IPS-15b (cell line): ENCODE measurements around the gene TMEM52.
"Not testable (repeated sequence)": the region's sequence is repeated elsewhere in the genome, so short reads cannot be mapped to it uniquely, and the experiment has no call there.

Experiments used
- H3K27me3 ChIP-seq: one replicate; pipeline ENCODE4 v1.6.1; 2013; ENCODE audit warnings: low read length; ENCODE audit not compliant: control insufficient read depth, insufficient read depth
- H3K36me3 ChIP-seq: one replicate; pipeline ENCODE4 v1.6.1; 2013; ENCODE audit warnings: low read length; ENCODE audit not compliant: control insufficient read depth, insufficient read depth
- H3K4me1 ChIP-seq: one replicate; pipeline ENCODE4 v1.6.1; 2013; ENCODE audit warnings: mild to moderate bottlenecking, low read length; ENCODE audit not compliant: control insufficient read depth, insufficient read depth
- H3K4me3 ChIP-seq: one replicate; pipeline ENCODE4 v1.5.1; 2013; ENCODE audit warnings: low read depth, low read length
- H3K9ac ChIP-seq: one replicate; pipeline ENCODE4 v1.6.1; 2013; ENCODE audit warnings: low read depth, mild to moderate bottlenecking, low read length
- H3K9me3 ChIP-seq: one replicate; pipeline ENCODE4 v1.6.1; 2013; ENCODE audit warnings: mild to moderate bottlenecking, low read length; ENCODE audit not compliant: control insufficient read depth, insufficient read depth

Gene TMEM52

DNA sequence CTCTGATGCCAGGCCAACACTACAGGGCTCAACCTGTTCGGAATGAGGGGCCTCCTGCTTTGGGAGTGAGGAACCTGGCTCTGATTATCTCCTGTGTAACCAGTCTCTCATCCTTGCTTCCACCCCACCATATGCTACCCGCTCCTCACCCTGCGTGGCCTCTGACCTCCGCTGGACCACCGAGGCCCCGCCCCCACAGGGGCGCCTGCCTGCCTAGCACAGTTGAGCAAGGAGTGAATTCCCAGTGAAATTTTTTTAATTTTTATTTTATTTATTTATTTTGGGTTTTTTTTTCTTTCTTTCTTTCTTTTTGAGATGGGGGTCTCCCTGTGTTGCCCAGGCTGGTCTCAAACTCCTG is 26.3 kb downstream of the TMEM52 start:
- H3K27me3 ChIP-seq: no peaks in the 10 kb centered on the region
- H3K4me1 ChIP-seq: peaks cover 7% of the 10 kb centered on the region
- H3K9me3 ChIP-seq: no peaks in the 10 kb centered on the region
- H3K36me3 ChIP-seq: no peaks in the 10 kb centered on the region
- H3K9ac ChIP-seq: no peak overlapping the region
- H3K4me3 ChIP-seq: no peak overlapping the region

DNA sequence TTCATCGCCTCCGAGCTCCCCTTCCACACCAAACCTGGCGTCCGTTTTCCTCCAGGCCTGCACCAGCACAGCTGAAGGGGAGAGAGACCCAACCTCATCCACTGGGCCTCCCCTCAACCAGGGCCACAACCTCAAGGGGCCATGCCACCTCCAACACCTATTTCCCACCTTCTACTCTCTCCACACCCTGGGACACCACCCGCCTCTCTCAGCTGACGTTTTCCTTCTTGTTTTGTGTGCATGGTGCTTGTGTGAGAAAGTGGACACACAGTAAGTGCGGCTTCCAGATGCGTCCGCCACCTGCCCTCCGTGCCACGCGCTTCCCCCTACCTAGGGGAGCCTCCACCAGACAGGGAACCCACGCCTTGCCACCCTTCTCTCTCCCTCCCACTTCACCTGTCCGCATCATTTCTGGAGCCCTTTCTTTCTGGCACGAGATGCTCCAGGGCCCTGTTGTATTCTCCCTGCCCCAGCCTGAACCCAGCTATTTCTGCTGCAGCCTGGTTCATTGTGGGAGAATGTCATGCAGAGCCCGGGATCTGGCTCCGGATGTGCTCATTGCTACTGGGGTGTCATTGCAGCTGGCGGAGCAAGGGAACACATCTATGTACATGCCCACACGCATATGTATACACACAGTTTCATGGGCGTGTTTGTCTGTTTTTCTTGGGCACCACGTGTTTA is 26.9 kb downstream of the TMEM52 start:
- Histone ChIP-seq H3K4me1 (peaks cover 7% of the 10 kb centered on the region), H3K36me3 (no peaks in the 10 kb centered on the region), H3K4me3 (peak overlapping the region; percentile 56), H3K9ac (peak overlapping the region; percentile 24), H3K27me3 (no peaks in the 10 kb centered on the region), H3K9me3 (no peaks in the 10 kb centered on the region)

DNA sequence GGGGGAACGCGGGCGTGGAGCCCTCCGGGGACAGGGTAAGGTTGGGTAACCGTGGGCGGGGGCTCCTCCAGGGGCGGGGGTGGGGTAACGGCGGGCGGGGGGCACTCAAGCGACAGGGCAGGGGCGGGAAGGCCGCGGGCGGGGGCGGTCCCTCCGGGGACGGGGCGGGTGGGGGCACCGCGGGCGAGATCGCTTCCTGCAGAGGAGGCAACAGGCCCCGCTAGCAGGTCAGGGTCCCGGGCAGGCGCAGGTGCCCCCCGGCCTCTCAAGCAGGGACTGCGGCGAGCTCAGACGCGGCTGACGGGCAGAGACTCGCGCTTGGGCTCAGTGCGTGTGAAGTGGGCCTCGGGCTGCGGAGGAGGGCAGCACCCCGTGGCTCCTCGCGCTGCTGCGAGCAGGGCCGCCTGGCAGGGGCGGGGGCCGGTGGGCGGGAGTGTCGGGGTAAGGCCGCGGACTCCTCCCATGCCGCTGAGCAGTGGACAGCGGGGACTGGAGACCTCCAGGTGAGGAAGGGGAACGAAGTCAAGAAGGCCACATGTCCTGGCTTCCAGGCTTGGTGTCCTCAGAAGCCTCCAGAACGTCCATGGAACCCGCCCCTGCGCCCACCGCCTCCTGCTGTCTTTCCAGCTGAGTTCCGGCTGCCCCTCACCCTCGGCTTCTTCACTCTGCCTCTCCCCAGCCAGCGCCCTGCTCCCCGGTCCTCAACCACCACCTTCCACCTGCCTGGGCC is 27.6 kb downstream of the TMEM52 start:
- no peaks in the 10 kb centered on the region for H3K27me3 ChIP-seq
- no peaks in the 10 kb centered on the region for H3K36me3 ChIP-seq
- peak overlapping the region; percentile 56 for H3K4me3 ChIP-seq
- H3K4me1 ChIP-seq: peaks cover 7% of the 10 kb centered on the region
- peak overlapping the region; percentile 24 for H3K9ac ChIP-seq
- H3K9me3 ChIP-seq: no peaks in the 10 kb centered on the region

DNA sequence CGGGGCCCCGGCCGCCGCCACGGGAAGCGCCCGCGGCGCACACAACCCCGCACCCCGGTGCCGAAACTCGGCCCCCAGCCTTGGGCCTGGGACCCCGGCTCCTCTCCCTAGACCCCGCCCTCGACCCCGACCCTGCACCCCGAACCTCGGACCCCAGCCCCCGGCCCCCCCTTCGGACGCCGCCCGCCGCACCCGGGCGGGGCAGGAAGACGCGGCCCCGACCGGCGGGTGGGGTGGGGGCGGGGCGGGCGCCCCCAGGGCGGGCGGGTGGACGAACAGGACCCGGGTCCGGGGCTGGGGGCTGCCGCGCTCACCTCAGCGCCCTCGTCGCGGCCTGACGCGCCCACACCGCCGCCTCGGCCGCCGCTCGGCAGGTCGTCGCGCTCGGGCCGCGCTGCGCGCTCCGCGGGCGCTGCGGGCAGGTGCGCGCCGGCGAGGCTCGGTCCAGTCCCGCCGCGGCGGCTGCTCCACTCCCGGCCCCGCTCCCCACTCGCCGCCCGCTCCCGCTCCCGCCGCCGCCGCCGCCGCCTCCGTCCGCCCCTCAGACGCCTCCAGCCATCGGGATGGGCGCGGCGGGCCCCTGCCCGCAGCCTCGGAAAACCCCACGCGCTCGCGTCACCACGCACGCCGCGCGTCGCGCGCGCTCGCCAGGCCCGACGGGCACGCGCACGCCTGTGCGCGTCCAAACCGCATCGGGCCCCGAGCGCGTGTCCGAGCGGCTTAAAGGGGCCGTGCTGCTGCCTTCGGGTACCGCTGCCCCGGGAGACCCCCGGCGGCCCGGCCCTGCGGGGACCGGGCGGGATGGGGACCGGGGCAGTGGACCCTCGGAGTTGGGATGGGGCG is 28.4 kb downstream of the TMEM52 start, which contains the start of gene GNB1:
GNB1 (minus strand) TSS at position 582 of the 843 bp plus-strand sequence. CDS start 65,634 bp downstream, outside the sequence.
- no peaks in the 10 kb centered on the region for H3K9me3 ChIP-seq
- H3K9ac ChIP-seq: peak within 1 kb of the TSS; percentile 79
- peaks cover 7% of the 10 kb centered on the region for H3K4me1 ChIP-seq
- no peaks in the 10 kb centered on the region for H3K27me3 ChIP-seq
- H3K4me3 ChIP-seq: peak within 1 kb of the TSS; percentile 68
- H3K36me3 ChIP-seq: no peaks in the 10 kb centered on the region

DNA sequence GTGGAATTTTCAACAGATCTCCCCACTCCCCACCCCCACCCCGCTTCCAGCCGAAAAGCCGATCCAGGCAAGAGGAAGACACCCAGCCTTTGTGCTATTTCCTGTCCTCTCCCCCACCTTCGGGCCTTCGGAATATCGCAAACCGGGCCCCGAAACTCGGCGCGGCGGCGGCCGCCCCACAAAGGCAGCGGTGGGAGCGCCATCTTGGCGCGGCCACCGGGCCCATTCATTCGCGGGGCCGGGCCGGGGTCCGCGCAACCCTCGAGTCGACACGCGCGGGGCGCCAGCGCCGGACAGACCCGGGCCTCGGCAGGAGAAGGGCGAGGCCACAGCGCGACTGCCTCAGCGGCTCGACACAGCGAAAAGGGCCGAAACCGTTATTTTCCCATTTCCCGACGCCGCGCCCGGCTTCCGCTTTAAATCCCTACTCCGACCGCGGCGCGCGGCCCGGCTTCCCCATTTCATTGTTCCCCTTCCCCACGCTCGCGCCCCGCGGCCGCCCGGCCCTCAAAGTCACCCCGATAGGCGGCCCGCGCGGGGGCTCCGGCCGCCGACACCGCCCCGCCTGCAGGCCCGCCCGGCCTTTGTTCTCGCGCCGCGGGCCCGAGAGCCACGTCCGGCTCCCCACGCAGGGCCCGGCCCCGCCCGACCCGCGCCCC is 29.1 kb downstream of the TMEM52 start:
- Histone ChIP-seq H3K9ac (peak overlapping the region; percentile 79), H3K4me1 (peaks cover 4% of the 10 kb centered on the region), H3K36me3 (no peaks in the 10 kb centered on the region), H3K4me3 (peak overlapping the region; percentile 68), H3K27me3 (no peaks in the 10 kb centered on the region), H3K9me3 (no peaks in the 10 kb centered on the region)

DNA sequence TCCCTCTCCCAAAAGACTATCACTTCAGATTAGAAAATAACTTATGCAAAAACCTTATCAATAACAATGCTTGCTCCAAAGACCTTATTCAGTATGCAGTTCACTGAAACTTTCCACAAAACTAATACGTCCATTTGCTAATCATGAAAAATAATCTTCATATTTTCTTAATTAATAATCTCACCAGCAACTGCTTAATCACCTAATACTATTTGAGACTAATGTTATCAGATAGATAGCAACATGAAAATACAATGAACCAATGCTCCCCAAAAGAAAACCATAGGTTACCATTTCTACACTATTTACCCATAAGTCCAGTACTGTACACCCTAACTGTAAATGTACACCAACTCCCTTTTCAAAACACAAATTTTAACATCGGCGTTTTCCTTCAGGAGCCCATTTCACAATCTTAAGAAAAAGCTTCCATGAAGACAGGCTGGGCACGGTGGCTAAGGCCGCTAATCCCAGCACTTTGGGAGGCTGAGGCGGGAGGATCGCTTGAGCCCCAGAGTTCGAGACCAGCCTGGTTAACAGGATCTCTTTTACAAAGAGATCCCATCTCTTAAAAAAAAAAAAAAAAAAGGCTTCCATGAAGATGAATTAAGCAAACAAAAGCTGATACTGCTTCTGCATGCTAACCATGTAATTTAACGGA is 29.9 kb downstream of the TMEM52 start:
- no peaks in the 10 kb centered on the region for H3K9me3 ChIP-seq
- H3K4me1 ChIP-seq: peaks cover 2% of the 10 kb centered on the region
- peak overlapping the region; percentile 79 for H3K9ac ChIP-seq
- H3K4me3 ChIP-seq: peak overlapping the region; percentile 68
- no peaks in the 10 kb centered on the region for H3K27me3 ChIP-seq
- H3K36me3 ChIP-seq: peaks cover 5% of the 10 kb centered on the region

DNA sequence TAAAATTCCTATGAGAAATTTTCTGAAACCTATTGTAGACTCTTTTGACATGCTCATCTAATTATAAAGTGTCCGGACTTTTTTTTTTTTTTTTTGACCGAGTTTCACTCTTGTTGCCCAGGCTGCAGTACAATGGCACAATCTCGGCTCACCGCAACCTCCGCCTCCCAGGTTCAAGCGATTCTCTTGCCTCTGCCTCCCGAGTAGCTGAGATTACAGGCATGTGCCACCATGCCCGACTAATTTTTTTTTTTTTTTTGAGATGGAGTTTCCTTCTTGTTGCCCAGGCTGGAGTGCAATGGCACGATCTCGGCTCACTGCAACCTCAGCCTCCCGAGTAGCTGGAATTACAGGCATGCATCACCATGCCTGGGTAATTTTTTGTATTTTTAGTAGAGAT is 35.2 kb downstream of the TMEM52 start:
- H3K4me1 ChIP-seq: peaks cover 11% of the 10 kb centered on the region
- not testable (repeated sequence) for H3K4me3 ChIP-seq, H3K9me3 ChIP-seq, H3K27me3 ChIP-seq, H3K9ac ChIP-seq, H3K36me3 ChIP-seq

DNA sequence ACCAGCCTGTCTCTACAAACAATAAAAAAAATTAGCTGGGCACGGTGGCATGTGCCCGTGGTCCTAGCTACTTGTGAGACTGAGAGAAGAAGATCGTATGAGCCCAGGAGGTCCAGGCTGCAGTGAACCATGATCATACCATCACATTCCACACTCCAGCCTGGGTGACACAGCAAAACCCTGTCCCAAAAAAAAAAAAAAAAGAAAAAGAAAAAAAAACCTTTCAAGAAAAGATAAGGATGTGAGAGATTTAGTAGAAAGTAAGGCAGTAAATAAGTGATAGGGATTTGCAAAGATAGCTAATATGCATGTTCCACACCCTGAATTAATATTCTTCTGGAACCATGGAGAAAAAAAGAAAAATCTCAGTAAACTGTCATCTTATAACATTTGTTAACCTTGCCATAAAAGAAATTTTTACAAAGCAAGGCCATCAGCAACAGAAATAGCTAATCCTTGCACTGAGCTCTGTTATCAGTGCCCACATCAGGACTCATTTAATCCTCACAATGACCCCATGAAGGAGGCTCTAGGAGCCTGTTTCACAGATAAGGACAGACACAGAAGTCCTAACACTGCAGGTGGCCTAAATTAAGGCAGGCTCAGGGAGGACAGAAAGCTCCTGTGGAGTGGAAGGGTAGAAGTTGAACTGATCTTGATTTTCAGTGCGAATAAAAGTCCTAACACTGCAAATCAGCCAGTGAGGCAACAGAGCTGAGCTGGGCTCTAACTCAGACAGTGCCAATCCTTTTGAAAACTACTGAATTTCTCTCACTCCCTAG is 35.8 kb downstream of the TMEM52 start:
- Histone ChIP-seq H3K27me3 (no peaks in the 10 kb centered on the region), H3K4me3 (no peak overlapping the region), H3K9ac (no peak overlapping the region), H3K36me3 (peaks cover 8% of the 10 kb centered on the region), H3K4me1 (peaks cover 11% of the 10 kb centered on the region), H3K9me3 (no peaks in the 10 kb centered on the region)

DNA sequence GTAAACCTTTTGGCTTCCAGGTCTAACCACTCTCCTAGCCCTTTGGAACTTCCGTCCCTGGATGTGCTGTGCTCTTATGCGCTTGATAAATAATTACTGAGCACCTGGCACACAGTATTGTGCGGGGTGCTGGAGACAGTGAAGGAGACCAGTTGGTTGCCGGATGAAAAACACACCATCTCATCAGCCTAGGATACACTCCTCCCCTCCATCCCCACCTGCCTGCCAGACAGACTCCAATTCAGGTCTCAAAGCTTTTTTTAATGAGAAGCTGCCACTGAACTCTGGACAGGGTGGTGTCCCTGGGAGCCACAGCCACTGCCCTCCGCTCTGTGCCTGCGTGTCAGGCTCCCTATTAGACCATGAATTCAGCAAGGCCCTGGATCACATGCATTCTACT is 37.4 kb downstream of the TMEM52 start:
- Histone ChIP-seq H3K4me1 (peaks cover 9% of the 10 kb centered on the region), H3K27me3 (no peaks in the 10 kb centered on the region), H3K9ac (no peak overlapping the region), H3K36me3 (peaks cover 8% of the 10 kb centered on the region), H3K9me3 (no peaks in the 10 kb centered on the region), H3K4me3 (no peak overlapping the region)

DNA sequence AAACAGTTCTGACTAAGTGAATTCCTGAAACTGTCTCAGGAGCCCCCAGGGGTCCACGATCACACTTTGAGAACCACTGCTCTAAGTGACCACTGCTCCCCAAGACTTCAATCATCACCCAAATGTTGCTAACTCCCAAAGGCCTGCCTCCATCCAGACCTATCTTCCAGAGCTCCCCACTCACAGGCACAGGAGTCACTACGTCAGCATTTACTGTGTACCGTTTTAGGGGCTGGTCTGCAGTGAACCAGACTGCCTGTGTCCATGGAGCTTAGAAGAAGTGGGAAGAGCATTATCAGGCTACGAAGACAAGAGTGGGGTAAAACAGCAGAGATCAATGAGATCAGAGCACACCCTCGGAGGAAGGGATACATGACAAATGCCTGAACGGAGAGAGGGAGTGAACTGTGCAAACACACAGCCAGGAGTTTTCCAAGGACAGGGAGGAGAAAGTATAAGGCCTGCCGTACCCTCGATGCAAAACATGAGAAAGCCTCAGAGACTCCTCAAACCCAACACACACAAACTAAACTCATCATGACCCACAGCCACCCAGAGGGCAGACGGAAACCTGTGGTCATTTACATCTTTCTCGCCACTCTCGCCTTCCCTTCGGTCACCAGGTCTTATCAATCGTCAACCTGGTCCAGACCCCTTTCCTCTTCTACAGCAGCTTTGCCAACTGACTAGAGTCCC is 38.3 kb downstream of the TMEM52 start:
- Histone ChIP-seq H3K9ac (peak overlapping the region; percentile 26), H3K36me3 (peaks cover 12% of the 10 kb centered on the region), H3K4me3 (no peak overlapping the region), H3K4me1 (peaks cover 9% of the 10 kb centered on the region), H3K27me3 (no peaks in the 10 kb centered on the region), H3K9me3 (no peaks in the 10 kb centered on the region)
